Measurements from ENCODE around the gene HBA2.
"Not testable (repeated sequence)": the region's sequence is repeated elsewhere in the genome, so short reads cannot be mapped to it uniquely, and the experiment has no call there.

HBA2 gene

DNA sequence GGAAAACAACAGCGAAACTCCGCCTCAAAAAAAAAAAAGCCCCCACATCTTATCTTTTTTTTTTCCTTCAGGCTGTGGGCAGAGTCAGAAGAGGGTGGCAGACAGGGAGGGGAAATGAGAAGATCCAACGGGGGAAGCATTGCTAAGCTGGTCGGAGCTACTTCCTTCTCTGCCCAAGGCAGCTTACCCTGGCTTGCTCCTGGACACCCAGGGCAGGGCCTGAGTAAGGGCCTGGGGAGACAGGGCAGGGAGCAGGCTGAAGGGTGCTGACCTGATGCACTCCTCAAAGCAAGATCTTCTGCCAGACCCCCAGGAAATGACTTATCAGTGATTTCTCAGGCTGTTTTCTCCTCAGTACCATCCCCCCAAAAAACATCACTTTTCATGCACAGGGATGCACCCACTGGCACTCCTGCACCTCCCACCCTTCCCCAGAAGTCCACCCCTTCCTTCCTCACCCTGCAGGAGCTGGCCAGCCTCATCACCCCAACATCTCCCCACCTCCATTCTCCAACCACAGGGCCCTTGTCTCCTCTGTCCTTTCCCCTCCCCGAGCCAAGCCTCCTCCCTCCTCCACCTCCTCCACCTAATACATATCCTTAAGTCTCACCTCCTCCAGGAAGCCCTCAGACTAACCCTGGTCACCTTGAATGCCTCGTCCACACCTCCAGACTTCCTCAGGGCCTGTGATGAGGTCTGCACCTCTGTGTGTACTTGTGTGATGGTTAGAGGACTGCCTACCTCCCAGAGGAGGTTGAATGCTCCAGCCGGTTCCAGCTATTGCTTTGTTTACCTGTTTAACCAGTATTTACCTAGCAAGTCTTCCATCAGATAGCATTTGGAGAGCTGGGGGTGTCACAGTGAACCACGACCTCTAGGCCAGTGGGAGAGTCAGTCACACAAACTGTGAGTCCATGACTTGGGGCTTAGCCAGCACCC lies 2.6 kb downstream of the HBA2 start:
- Histone ChIP-seq H3K27me3 (ENCODE audit: low read depth) (peaks cover 21% of the 10 kb centered on the region), H3K4me1 (no peaks in the 10 kb centered on the region; the same call in 1 of the 2 replicates), H3K9me3 (no peaks in the 10 kb centered on the region), H3K4me3 (no peak overlapping the region), H3K36me3 (replicated peaks) (no peaks in the 10 kb centered on the region)
- DNase-seq (ENCODE audit: low spot score in 2 of 2) = no peak
- in situ Hi-C loops (cut with MboI; ENCODE audit: low sequenced_read_pairs) = no loop called here

DNA sequence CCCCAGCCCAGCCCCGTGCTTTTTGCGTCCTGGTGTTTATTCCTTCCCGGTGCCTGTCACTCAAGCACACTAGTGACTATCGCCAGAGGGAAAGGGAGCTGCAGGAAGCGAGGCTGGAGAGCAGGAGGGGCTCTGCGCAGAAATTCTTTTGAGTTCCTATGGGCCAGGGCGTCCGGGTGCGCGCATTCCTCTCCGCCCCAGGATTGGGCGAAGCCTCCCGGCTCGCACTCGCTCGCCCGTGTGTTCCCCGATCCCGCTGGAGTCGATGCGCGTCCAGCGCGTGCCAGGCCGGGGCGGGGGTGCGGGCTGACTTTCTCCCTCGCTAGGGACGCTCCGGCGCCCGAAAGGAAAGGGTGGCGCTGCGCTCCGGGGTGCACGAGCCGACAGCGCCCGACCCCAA lies 3.3 kb downstream of the HBA2 start:
- H3K9me3 ChIP-seq; in situ Hi-C loops (cut with MboI; ENCODE audit: low sequenced_read_pairs); H3K4me3 ChIP-seq; H3K4me1 ChIP-seq; H3K36me3 ChIP-seq (replicated peaks); DNase-seq (ENCODE audit: low spot score in 2 of 2): not testable (repeated sequence)
- peaks cover 15% of the 10 kb centered on the region for H3K27me3 ChIP-seq (ENCODE audit: low read depth)

DNA sequence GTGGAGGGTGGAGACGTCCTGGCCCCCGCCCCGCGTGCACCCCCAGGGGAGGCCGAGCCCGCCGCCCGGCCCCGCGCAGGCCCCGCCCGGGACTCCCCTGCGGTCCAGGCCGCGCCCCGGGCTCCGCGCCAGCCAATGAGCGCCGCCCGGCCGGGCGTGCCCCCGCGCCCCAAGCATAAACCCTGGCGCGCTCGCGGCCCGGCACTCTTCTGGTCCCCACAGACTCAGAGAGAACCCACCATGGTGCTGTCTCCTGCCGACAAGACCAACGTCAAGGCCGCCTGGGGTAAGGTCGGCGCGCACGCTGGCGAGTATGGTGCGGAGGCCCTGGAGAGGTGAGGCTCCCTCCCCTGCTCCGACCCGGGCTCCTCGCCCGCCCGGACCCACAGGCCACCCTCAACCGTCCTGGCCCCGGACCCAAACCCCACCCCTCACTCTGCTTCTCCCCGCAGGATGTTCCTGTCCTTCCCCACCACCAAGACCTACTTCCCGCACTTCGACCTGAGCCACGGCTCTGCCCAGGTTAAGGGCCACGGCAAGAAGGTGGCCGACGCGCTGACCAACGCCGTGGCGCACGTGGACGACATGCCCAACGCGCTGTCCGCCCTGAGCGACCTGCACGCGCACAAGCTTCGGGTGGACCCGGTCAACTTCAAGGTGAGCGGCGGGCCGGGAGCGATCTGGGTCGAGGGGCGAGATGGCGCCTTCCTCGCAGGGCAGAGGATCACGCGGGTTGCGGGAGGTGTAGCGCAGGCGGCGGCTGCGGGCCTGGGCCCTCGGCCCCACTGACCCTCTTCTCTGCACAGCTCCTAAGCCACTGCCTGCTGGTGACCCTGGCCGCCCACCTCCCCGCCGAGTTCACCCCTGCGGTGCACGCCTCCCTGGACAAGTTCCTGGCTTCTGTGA lies 4.1 kb downstream of the HBA2 start, which contains the start of gene HBA1:
HBA1 (plus strand) TSS at position 204 of the 906 bp plus-strand sequence; CDS start at position 241, 37 bp downstream.
- H3K27me3 ChIP-seq (ENCODE audit: low read depth); H3K4me1 ChIP-seq; H3K36me3 ChIP-seq (replicated peaks); in situ Hi-C loops (cut with MboI; ENCODE audit: low sequenced_read_pairs); DNase-seq (ENCODE audit: low spot score in 2 of 2); H3K9me3 ChIP-seq; H3K4me3 ChIP-seq: not testable (repeated sequence)

DNA sequence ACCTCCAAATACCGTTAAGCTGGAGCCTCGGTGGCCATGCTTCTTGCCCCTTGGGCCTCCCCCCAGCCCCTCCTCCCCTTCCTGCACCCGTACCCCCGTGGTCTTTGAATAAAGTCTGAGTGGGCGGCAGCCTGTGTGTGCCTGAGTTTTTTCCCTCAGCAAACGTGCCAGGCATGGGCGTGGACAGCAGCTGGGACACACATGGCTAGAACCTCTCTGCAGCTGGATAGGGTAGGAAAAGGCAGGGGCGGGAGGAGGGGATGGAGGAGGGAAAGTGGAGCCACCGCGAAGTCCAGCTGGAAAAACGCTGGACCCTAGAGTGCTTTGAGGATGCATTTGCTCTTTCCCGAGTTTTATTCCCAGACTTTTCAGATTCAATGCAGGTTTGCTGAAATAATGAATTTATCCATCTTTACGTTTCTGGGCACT lies 4.7 kb downstream of the HBA2 start:
- no peaks in the 10 kb centered on the region for H3K9me3 ChIP-seq
- peak in 1 of 2 experiments; percentile 100 for DNase-seq (ENCODE audit: low spot score in 2 of 2)
- H3K27me3 ChIP-seq (ENCODE audit: low read depth) = peaks cover 9% of the 10 kb centered on the region
- in situ Hi-C loops (cut with MboI; ENCODE audit: low sequenced_read_pairs) = no loop called here
- no peaks in the 10 kb centered on the region for H3K36me3 ChIP-seq (replicated peaks)
- peaks cover 4% of the 10 kb centered on the region for H3K4me1 ChIP-seq
- no peak overlapping the region for H3K4me3 ChIP-seq

DNA sequence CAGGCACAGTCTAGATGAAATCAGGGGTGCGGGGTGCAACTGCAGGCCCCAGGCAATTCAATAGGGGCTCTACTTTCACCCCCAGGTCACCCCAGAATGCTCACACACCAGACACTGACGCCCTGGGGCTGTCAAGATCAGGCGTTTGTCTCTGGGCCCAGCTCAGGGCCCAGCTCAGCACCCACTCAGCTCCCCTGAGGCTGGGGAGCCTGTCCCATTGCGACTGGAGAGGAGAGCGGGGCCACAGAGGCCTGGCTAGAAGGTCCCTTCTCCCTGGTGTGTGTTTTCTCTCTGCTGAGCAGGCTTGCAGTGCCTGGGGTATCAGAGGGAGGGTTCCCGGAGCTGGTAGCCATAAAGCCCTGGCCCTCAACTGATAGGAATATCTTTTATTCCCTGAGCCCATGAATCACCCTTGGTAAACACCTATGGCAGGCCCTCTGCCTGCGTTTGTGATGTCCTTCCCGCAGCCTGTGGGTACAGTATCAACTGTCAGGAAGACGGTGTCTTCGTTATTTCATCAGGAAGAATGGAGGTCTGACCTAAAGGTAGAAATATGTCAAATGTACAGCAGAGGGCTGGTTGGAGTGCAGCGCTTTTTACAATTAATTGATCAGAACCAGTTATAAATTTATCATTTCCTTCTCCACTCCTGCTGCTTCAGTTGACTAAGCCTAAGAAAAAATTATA lies 5.4 kb downstream of the HBA2 start:
- H3K27me3 ChIP-seq (ENCODE audit: low read depth) = peaks cover 9% of the 10 kb centered on the region
- DNase-seq (ENCODE audit: low spot score in 2 of 2) = no peak
- in situ Hi-C loops (cut with MboI; ENCODE audit: low sequenced_read_pairs) = no loop called here
- H3K4me1 ChIP-seq = peaks cover 4% of the 10 kb centered on the region
- H3K9me3 ChIP-seq = no peaks in the 10 kb centered on the region
- H3K36me3 ChIP-seq (replicated peaks) = no peaks in the 10 kb centered on the region
- no peak overlapping the region for H3K4me3 ChIP-seq

DNA sequence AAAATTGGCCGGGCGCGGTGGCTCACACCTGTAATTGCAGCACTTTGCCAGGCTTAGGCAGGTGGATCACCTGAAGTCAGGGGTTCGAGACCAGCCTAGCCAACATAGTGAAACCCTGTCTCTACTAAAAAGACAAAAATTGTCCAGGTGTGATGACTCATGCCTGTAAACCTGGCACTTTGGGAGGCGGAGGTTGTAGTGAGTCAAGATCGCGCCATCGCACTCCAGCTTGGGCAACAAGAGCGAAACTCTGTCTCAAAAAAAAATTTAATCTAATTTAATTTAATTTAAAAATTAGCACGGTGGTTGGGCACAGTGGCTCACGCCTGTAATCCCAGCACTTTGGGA lies 6.0 kb downstream of the HBA2 start:
- H3K36me3 ChIP-seq (replicated peaks) = no peaks in the 10 kb centered on the region
- in situ Hi-C loops (cut with MboI; ENCODE audit: low sequenced_read_pairs) = no loop called here
- H3K9me3 ChIP-seq = no peaks in the 10 kb centered on the region
- H3K4me1 ChIP-seq = peaks cover 4% of the 10 kb centered on the region
- peaks cover 7% of the 10 kb centered on the region for H3K27me3 ChIP-seq (ENCODE audit: low read depth)
- no peak for DNase-seq (ENCODE audit: low spot score in 2 of 2)
- no peak overlapping the region for H3K4me3 ChIP-seq

DNA sequence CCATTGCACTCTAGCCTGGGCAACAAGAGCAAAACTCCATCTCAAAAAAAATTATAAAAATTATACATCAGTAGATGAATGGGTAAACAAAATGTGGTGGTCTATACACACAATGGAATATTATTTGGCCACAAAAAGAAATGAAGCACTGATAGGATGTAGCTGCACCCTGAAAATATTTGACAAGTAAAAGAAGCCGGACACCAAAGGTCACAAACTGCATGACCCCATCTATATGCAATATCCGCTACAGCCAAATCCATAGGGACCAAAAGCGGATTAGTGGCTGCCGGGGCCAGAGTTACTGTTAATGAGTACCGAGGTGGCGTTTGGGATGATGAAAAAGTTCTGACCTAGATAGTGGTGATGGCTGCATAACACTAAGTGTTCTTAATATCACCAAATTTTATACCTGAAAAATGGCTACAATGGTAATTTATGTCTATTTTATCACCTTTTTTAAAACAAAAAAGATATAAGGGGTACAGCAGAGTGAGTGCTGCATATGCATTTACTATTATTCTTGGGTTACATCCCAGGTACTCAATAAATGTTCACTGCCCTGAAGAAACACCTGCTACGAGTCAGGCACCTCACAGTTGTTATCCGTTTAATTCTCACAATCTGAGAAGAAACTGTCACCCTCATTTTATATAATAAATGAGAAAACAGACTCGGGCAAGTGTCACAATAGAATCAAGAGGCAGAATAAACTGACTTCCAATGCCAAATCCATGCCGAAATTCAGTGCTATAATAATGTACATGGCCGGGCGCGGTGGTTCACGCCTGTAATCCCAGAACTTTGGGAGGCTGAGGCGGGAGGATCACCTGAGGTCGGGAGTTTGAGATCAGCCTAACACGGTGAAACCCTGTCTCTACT lies 6.8 kb downstream of the HBA2 start:
- H3K36me3 ChIP-seq (replicated peaks) = 0 out of 2 replicates have a peak, but pooled peaks cover 2% of the 10 kb centered on the region
- no peak for DNase-seq (ENCODE audit: low spot score in 2 of 2)
- peaks cover 7% of the 10 kb centered on the region for H3K27me3 ChIP-seq (ENCODE audit: low read depth)
- no peaks in the 10 kb centered on the region for H3K9me3 ChIP-seq
- H3K4me1 ChIP-seq = peaks cover 4% of the 10 kb centered on the region
- H3K4me3 ChIP-seq = peak overlapping the region; percentile 50
- in situ Hi-C loops (cut with MboI; ENCODE audit: low sequenced_read_pairs) = loop anchor here (5.0 kb wide), 1 partner anchor 72 kb away; no protein-coding TSS in a partner anchor

DNA sequence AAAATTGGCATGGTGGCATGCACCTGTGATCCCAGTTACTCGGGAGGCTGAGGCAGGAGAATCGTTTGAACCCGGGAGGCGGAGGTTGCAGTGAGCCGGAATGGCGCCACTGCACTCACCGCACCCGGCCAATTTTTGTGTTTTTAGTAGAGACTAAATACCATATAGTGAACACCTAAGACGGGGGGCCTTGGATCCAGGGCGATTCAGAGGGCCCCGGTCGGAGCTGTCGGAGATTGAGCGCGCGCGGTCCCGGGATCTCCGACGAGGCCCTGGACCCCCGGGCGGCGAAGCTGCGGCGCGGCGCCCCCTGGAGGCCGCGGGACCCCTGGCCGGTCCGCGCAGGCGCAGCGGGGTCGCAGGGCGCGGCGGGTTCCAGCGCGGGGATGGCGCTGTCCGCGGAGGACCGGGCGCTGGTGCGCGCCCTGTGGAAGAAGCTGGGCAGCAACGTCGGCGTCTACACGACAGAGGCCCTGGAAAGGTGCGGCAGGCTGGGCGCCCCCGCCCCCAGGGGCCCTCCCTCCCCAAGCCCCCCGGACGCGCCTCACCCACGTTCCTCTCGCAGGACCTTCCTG lies 7.5 kb downstream of the HBA2 start, which contains the start of gene HBQ1:
HBQ1 (plus strand) TSS at position 359 of the 575 bp plus-strand sequence; CDS start at position 387, 28 bp downstream.
- no peaks in the 10 kb centered on the region for H3K9me3 ChIP-seq
- in situ Hi-C loops (cut with MboI; ENCODE audit: low sequenced_read_pairs) = loop anchor here (5.0 kb wide), 1 partner anchor 73 kb away; no protein-coding TSS in a partner anchor
- H3K36me3 ChIP-seq (replicated peaks) = 0 out of 2 replicates have a peak, but pooled peaks cover 4% of the 10 kb centered on the region
- H3K27me3 ChIP-seq (ENCODE audit: low read depth) = peaks cover 5% of the 10 kb centered on the region
- peak; percentile 52 to 82 for DNase-seq (ENCODE audit: low spot score in 2 of 2)
- H3K4me3 ChIP-seq = peak within 1 kb of the TSS; percentile 50
- H3K4me1 ChIP-seq = peaks cover 4% of the 10 kb centered on the region

DNA sequence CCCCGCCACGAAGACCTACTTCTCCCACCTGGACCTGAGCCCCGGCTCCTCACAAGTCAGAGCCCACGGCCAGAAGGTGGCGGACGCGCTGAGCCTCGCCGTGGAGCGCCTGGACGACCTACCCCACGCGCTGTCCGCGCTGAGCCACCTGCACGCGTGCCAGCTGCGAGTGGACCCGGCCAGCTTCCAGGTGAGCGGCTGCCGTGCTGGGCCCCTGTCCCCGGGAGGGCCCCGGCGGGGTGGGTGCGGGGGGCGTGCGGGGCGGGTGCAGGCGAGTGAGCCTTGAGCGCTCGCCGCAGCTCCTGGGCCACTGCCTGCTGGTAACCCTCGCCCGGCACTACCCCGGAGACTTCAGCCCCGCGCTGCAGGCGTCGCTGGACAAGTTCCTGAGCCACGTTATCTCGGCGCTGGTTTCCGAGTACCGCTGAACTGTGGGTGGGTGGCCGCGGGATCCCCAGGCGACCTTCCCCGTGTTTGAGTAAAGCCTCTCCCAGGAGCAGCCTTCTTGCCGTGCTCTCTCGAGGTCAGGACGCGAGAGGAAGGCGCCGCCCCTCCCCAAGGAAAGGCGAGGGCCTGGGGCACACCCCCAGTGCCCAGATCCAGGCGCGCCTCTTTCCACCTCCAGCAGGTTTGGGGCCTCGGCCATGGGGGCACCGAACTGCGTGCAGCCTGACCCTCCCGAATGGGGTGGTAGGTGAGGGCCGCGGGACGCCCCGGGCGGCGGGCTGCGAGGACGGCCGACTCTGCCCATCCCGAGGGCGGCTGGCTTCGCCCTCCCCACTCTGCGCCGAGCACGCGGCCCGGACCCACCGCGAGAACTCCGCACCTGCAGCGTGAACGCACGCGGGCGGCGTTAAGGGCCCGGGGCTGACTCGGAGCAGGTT lies 8.2 kb downstream of the HBA2 start:
- H3K4me3 ChIP-seq = peak overlapping the region; percentile 50
- H3K9me3 ChIP-seq = no peaks in the 10 kb centered on the region
- H3K27me3 ChIP-seq (ENCODE audit: low read depth) = no peaks in the 10 kb centered on the region
- DNase-seq (ENCODE audit: low spot score in 2 of 2) = peak; percentile 72 to 82
- in situ Hi-C loops (cut with MboI; ENCODE audit: low sequenced_read_pairs) = loop anchor here (5.0 kb wide), 1 partner anchor 74 kb away; no protein-coding TSS in a partner anchor
- H3K36me3 ChIP-seq (replicated peaks) = 0 out of 2 replicates have a peak, but pooled peaks cover 8% of the 10 kb centered on the region
- peaks cover 4% of the 10 kb centered on the region for H3K4me1 ChIP-seq

DNA sequence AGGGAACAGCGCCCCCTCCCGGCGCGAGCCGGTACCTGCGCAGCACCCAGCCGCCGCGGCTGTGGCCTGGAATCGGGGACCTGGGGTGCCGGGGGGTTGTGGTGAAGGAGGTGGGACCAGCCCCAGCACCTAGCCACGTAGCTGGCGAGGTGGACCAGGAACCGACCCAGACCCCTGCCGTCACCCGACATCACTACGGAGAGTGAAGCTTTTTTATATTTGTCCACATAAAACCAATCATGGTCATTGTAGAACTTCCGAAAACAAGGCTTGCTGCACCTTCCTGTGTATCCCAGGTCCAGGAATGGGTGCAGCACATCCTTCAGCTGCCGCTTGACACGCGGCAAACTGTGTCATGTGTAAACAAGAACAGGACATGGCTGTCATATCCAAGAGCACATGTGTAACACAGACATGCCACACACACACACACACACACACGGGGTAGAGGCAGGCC lies 8.9 kb downstream of the HBA2 start:
- Histone ChIP-seq H3K4me1 (peaks cover 4% of the 10 kb centered on the region), H3K27me3 (ENCODE audit: low read depth) (no peaks in the 10 kb centered on the region), H3K36me3 (replicated peaks) (0 out of 2 replicates have a peak, but pooled peaks cover 8% of the 10 kb centered on the region), H3K9me3 (no peaks in the 10 kb centered on the region), H3K4me3 (peak overlapping the region; percentile 50)
- in situ Hi-C loops (cut with MboI; ENCODE audit: low sequenced_read_pairs) = loop anchor here (5.0 kb wide), 1 partner anchor 74 kb away; no protein-coding TSS in a partner anchor
- peak in 1 of 2 experiments; percentile 92 for DNase-seq (ENCODE audit: low spot score in 2 of 2)

DNA sequence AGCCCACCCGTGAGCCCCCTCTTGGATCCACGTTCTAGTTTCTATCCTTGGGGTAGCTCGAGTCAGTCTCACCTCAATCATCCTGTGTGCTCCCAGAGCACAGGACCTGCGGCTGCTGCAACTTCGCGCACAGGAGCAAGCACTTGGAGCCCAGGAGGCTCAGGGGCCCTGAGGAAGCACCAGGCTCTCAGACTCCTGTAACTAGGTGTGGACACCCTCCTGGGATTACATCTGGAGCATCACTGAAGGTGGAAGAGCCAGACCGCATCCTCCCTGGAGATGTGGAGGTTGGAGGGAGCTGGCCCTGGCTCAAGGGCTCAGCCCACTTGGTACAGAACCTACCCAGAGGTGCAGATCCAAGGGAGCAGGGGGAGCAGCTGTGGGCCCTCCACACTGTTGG lies 10.3 kb downstream of the HBA2 start:
- in situ Hi-C loops (cut with MboI; ENCODE audit: low sequenced_read_pairs) = loop anchor here (5.0 kb wide), 1 partner anchor 76 kb away; no protein-coding TSS in a partner anchor
- DNase-seq (ENCODE audit: low spot score in 2 of 2) = no peak
- Histone ChIP-seq H3K27me3 (ENCODE audit: low read depth) (no peaks in the 10 kb centered on the region), H3K4me3 (no peak overlapping the region), H3K4me1 (peaks cover 4% of the 10 kb centered on the region), H3K9me3 (no peaks in the 10 kb centered on the region), H3K36me3 (replicated peaks) (peaks cover 16% of the 10 kb centered on the region)

Measured in HAP-1 (cell line).